ENCODE data around the gene GORASP1.

The GORASP1 gene

DNA sequence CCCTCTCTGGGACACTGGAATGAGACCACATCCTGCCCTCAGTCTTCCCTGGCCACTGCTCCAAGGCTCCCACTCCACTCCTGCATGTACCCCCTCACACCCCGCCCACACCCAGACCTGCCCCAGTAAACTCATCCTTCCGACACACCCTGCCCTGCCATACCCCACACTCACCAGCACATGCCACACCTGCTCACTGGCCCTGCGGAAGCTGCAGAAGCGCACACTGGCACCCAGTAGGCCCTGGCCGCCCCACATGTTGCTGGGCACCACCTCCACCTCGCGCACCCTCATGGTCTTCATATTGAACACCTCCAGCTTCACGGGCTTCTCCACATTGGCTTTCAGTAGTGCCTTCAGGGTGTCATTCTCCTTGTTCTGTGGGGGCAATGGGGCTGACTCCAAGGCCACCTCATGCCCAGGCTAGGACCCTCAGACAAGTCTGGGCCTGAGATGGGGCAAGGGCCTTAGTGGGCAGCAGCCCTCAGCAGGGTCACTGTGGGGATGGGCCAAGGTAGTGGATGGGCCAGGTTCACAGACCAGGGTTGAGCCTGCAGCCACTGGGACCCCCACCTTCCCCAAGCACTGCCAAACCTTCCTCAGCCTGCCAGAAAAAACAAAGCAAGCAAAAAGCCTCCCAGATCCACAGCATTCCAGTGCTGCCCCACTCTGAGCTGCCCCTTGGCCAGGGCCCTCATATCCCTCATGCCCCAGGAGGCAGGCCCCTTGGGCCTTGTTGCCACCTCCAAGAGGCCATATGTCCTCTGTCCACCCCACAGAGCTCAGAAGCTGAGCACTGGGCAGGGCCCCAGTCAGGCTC, 4.7 kb downstream of the GORASP1 start:
- DNase-seq = no peak

DNA sequence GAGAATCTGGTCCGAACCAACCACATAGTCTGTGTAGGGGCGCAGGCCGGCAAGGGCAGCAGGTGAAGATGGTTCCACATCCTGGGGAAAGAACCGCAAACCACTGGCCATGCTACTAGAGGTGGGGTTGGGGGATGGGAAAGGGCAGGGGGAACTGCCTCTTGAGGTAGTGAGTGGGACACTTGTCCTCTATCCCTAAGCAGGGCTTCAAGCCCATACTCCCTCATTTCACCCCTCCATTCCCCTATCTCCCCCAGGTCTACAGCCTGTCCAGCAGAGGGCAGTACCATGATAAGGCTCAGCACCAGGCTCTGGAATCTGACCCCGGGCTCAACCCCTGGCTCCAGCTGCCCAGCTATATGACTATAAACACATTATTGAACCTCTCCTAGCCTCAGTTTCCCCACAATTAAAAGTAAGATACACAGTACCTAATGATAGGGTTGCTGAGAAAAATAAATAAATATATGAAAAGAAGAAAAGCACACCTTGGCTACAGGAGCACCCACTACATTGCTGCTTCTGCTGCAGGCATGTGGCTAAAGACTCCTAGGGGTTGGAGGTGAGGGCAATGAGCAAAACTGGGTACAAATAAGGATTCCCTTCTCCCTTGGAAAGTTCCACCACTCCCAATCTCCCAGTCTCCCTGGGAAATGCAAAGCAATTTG, 6.3 kb downstream of the GORASP1 start:
- DNase-seq = no peak

- no peak for DNase-seq
These were observed 6.9 kb downstream of the GORASP1 start for GRCh38 chr3:39100500-39100886.

DNA sequence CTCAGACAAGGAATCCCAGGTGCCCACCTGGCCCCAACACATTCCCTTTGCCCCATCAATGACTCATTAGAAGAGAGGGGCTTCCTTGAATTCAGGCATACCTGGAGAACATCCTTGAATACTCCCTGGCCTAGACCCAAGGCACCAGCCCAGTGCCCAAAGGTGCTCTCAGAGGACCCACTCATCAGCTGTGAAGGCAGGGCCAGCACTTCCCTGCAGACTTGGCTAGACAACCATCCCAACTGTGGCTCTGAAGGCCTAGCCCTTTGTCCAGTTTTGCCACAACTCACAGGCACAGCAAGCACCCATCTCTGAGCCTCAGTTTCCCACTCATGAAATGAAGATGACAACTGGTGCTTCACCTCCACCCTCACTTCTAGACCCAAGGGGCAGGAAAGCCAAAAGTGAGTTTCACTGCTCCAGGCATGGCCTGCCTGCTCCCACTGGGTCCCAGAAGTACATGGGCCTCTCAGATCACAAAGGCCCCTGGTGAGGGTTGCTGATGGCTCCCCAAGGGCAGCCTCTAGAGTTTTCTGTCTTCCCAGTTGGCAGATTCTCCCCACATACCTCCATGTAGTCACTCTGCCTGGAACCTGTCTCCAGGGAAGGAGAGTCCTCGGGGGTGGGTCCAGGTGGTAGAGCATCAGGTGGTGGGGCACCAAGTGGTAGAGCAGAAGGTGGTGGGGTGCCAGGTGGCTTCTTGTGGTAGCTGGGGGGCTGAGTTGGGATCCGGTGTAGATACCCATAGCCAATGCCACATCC, 7.5 kb downstream of the GORASP1 start:
- no peak for DNase-seq

DNA sequence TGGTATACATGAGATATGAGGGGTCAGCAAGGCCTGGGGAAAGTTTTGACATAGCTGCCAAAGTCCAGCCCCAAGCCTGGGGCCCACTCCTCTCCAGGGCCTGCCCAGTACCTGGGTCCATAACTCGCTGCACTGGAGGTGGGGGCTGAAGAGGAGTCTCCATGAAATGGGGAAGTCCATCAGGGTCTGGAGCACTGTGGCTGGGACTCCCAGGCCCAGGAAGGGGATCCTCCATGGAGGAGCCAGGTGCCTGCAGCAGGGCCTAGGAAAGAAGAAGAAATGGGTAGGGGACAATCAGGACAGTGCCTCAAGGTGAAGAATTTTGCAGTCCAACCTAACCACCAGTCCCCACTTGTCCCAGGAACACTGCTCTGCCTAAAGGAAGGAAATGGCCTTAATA, 8.2 kb downstream of the GORASP1 start:
- no peak for DNase-seq

- no peak for DNase-seq
These were observed 8.9 kb downstream of the GORASP1 start for GRCh38 chr3:39098473-39099000.

GRCh38 chr3:39097716-39098472, 9.5 kb downstream of the GORASP1 start:
- no peak for DNase-seq

GRCh38 chr3:39096775-39097174, 10.7 kb downstream of the GORASP1 start:
- DNase-seq = no peak

DNA sequence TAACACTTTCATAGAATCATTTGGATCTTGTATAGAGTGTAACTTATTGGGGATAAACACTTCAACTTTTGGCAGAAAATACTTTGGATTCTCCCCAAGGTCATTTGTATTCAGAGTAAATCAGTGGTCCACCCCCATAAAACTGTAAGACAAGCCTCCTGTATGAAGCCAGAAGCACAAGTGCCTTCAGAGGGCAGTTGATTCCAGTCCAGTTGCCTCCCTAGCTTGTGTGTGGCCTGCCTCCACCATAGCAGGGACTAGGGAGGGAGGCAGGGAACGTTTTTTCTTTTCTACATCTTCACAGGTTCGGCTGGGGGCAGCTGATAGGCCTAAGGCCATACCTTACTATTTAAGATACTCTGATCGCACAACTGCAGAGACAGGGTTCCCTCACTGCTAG, 11.6 kb downstream of the GORASP1 start:
- DNase-seq = no peak

GRCh38 chr3:39094851-39095677, 12.4 kb downstream of the GORASP1 start:
- no peak for DNase-seq

- DNase-seq = no peak
These were observed 16.5 kb downstream of the GORASP1 start for GRCh38 chr3:39090922-39091321.

DNA sequence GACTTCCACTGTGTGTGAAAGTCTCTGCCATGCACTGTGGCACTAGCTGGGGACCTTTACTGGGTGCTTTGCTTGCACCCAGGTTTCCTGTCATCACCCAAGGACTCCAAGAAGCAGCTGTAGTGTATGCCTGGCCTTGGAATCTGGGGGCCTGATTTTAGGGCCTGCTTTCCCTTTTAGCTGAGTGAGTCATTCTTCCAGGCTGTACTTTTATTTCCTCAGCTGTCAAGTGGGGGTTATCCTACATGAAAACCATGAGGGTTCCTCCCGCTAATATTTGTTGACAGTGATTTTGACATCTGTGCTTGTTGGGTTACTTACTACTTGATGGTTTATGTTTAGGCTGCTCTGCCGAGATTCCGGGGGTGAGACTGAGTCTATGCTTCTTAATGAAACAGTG, 18.5 kb downstream of the GORASP1 start:
- no peak for DNase-seq

GRCh38 chr3:39088456-39088855, 19.0 kb downstream of the GORASP1 start:
- DNase-seq = no peak

- DNase-seq = no peak
These were observed 21.3 kb downstream of the GORASP1 start for GRCh38 chr3:39086144-39086543.

DNA sequence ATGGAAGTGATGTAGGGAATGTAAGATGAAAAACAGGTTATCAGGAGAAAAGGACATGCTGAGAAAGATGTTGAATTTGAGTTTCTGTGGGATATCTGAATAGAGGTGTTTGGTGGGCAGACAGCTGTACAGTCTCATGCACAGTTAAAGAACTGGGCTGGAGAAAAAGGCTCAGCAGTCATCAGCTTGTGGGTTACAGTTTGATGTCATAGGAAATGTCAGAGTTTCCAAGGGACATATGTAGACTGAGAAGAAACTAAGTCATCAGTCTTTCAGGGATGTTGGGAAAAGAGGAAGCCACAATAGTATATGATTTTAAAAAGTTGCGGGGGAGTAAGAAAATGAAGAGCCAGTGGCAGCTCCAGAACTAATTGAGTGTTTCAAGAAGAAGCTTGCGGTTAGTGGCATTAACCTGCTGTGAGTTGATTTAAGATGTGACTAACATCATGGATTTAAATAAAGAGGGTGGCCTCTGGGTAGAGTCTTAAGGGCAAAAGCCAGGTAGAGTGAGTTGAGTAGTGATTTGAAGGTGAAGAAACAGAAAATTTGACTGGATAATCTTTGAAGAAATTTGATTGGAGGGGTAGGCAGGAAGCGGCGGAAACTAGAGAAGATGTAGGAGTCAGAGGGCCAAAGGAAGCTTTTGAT, 24.6 kb downstream of the GORASP1 start:
- no peak for DNase-seq

- DNase-seq = no peak
These were observed 27.4 kb downstream of the GORASP1 start for GRCh38 chr3:39080026-39080425.

DNA sequence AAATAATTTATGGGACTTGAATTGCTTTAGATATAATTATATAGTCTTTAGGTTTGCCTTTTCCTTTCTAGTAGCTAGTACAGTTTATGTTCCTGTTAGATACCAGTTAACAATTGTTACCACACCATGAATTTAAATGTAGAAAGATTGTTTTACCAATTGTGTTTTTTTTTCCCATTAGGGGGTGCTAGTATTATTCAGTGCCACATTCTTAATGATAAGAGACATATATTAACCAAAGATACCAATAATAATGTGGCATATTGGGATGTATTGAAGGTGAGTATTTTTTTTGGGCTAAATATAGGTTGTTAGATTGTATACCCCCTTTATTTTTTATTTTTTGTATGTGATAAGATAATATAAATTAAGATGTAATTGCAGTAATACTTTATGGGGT, 27.9 kb downstream of the GORASP1 start:
- DNase-seq = no peak

- no peak for DNase-seq
These were observed 31.5 kb downstream of the GORASP1 start for GRCh38 chr3:39075910-39076309.

DNA sequence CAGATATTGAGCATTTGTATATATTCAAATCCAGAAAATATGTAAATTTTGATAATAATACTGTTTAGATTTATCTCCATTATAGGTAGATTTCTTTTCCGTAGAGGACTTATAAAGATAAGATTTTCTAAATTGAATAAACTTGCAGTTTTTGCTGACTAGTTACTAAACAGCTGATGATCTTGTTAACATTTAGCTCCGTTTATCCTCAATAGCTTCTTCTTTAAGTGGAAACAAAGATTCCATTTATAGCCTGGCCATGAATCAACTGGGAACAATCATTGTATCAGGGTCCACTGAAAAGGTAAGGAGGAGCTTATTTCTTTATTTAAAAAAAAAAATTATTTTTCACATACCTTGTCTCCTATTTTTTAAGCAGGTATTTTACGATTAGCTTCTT, 38.9 kb downstream of the GORASP1 start:
- DNase-seq = no peak

DNA sequence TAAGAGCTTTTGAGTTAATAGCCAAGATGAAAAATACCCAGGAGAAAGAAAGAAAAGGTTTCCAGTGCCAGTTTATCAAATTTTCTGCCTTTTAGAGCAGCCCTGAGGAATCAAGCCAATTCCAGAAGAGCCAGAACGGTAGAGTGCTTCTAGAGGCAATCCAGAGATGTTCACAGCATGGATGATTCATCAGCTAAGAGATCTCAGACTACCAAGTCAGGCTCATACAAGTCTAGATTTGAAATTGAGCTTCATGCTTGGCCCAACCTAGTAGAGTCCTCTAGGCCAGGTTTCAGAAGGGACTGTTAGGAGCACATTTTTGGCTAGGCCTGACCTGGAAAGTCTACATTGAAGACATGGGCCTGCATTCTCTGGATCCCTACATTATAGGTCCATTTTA, 40.1 kb downstream of the GORASP1 start:
- no peak for DNase-seq

DNA sequence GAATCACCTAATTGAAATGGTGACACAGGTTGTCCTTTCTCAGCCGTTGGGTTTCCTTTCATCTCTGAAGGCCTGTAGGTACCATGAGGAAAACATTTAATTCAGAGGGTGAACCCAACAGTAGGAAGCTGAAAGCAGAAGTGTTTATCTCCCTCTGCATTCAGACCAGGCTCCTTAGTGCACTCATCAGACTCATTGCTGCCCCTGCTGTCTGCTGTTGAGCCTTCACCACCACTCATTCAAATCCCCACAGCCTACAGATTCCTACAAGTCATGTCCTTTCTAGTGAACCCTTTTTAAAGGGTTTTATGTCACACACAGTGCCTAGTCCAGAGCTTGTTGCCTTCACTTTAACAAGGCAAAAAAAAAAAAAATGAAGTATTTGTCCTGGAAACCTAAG, 42.2 kb downstream of the GORASP1 start:
- no peak for DNase-seq

Data from right kidney (tissue), 1 donor.